NCI-H1092 (cell line): ENCODE data around the gene FBXO41.

Experiments used
- DNase-seq: peaks from one replicate; lab custom pipeline; 2025; lab: John Stamatoyannopoulos, UW

The FBXO41 gene

GRCh38 chr2:73260338-73260984 is 23.8 kb downstream of the FBXO41 start:
- no peak for DNase-seq

GRCh38 chr2:73259704-73260337 is 24.5 kb downstream of the FBXO41 start:
- no peak for DNase-seq

GRCh38 chr2:73259276-73259675 is 25.0 kb downstream of the FBXO41 start:
- DNase-seq, result no peak

GRCh38 chr2:73258913-73259215 is 25.4 kb downstream of the FBXO41 start:
- DNase-seq, result no peak

- DNase-seq, result no peak
Measured at GRCh38 chr2:73258186-73258912, 25.9 kb downstream of the FBXO41 start.

- DNase-seq, result no peak
Measured at GRCh38 chr2:73257425-73258125, 26.7 kb downstream of the FBXO41 start.

GRCh38 chr2:73257021-73257420 is 27.3 kb downstream of the FBXO41 start:
- no peak for DNase-seq

GRCh38 chr2:73256618-73256922 is 27.7 kb downstream of the FBXO41 start:
- DNase-seq, result no peak

GRCh38 chr2:73255907-73256617 is 28.2 kb downstream of the FBXO41 start:
- no peak for DNase-seq

- DNase-seq, result no peak
Measured at GRCh38 chr2:73255007-73255644, 29.2 kb downstream of the FBXO41 start.

GRCh38 chr2:73254343-73255006 is 29.8 kb downstream of the FBXO41 start:
- DNase-seq, result no peak

GRCh38 chr2:73253901-73254300 is 30.4 kb downstream of the FBXO41 start:
- DNase-seq, result no peak

GRCh38 chr2:73253400-73253799 is 30.9 kb downstream of the FBXO41 start:
- DNase-seq, result no peak

GRCh38 chr2:73252238-73253027 is 31.8 kb downstream of the FBXO41 start:
- no peak for DNase-seq

GRCh38 chr2:73250872-73251846 is 33.1 kb downstream of the FBXO41 start:
- DNase-seq, result no peak

GRCh38 chr2:73249636-73250035 is 34.6 kb downstream of the FBXO41 start:
- DNase-seq, result no peak

GRCh38 chr2:73246850-73247249 is 37.4 kb downstream of the FBXO41 start:
- no peak for DNase-seq

- no peak for DNase-seq
Measured at GRCh38 chr2:73244580-73244979, 39.7 kb downstream of the FBXO41 start.

- no peak for DNase-seq
Measured at GRCh38 chr2:73243884-73244570, 40.3 kb downstream of the FBXO41 start.
